ENCODE data around the gene CTPS2.
"Not testable (repeated sequence)": the region's sequence is repeated elsewhere in the genome, so short reads cannot be mapped to it uniquely, and the experiment has no call there.

CTPS2 gene

GRCh38 chrX:16606142-16606720 lies 106.2 kb downstream of the CTPS2 start:
- no peak overlapping the region for H3K4ac ChIP-seq (ENCODE audit: low read depth in 1 of 2, low read length in 2 of 2)
- H3K4me1 ChIP-seq (ENCODE audit: control insufficient read depth, insufficient read depth, low read depth, low read length), result no peaks in the 10 kb centered on the region
- no peak overlapping the region for H3K4me3 ChIP-seq (ENCODE audit: insufficient read depth in 1 of 2, low read depth in 1 of 2, low read length in 2 of 2)
- H3K18ac ChIP-seq (ENCODE audit: low read depth in 1 of 2, low read length in 2 of 2), result no peak overlapping the region
- no peak overlapping the region for H2AK5ac ChIP-seq (ENCODE audit: low read length, severe bottlenecking)
- no peak overlapping the region for H2BK5ac ChIP-seq (ENCODE audit: low read depth, low read length, poor library complexity, severe bottlenecking)
- H3K23ac ChIP-seq (ENCODE audit: low read length in 2 of 2), result no peak overlapping the region
- H2AFZ ChIP-seq (ENCODE audit: low read depth, low read length), result no peak overlapping the region
- DNase-seq, result peak; percentile 19
- H3K27me3 ChIP-seq (ENCODE audit: control insufficient read depth in 1 of 2, insufficient read depth in 1 of 2, low read length in 2 of 2), result peaks cover 0 to 8% of the 10 kb centered on the region in 2 experiments
- H3K4me2 ChIP-seq (ENCODE audit: low read length, poor library complexity, severe bottlenecking), result no peak overlapping the region
- H4K91ac ChIP-seq (ENCODE audit: low read length), result no peak overlapping the region
- H3K9me3 ChIP-seq (ENCODE audit: control insufficient read depth, low read length), result no peaks in the 10 kb centered on the region
- H2BK15ac ChIP-seq (ENCODE audit: low read depth, poor library complexity, severe bottlenecking), result no peak overlapping the region
- 78% methylated on average over 2 of the region's 4 CpGs for WGBS
- H3K79me1 ChIP-seq (replicated peaks; ENCODE audit: low read length, poor library complexity, severe bottlenecking), result no peaks in the 10 kb centered on the region
- no peak overlapping the region for H4K8ac ChIP-seq (ENCODE audit: low read length)
- H3K27ac ChIP-seq (ENCODE audit: low read length, poor library complexity, severe bottlenecking), result no peak overlapping the region
- H2BK12ac ChIP-seq (ENCODE audit: low read length in 2 of 2), result no peak overlapping the region
- no peak overlapping the region for H3K9ac ChIP-seq (ENCODE audit: low read length)
- H2BK120ac ChIP-seq (ENCODE audit: low read depth, low read length), result no peak overlapping the region
- no peaks in the 10 kb centered on the region for H3K36me3 ChIP-seq (ENCODE audit: control insufficient read depth in 1 of 2, insufficient read depth in 2 of 2, low read depth in 1 of 2, low read length in 2 of 2)
- H3K14ac ChIP-seq (ENCODE audit: low read length in 2 of 2), result no peak overlapping the region

- no CpG with 5 or more reads among the region's 2 CpGs for WGBS
- Histone ChIP-seq H3K14ac (ENCODE audit: low read length in 2 of 2) (no peak overlapping the region), H3K4me3 (ENCODE audit: insufficient read depth in 1 of 2, low read depth in 1 of 2, low read length in 2 of 2) (no peak overlapping the region), H3K4me2 (ENCODE audit: low read length, poor library complexity, severe bottlenecking) (no peak overlapping the region), H3K4me1 (ENCODE audit: control insufficient read depth, insufficient read depth, low read depth, low read length) (no peaks in the 10 kb centered on the region), H2AFZ (ENCODE audit: low read depth, low read length) (no peak overlapping the region), H3K18ac (ENCODE audit: low read depth in 1 of 2, low read length in 2 of 2) (peak overlapping the region in 1 of 2 experiments; percentile 48), H3K9me3 (ENCODE audit: control insufficient read depth, low read length) (no peaks in the 10 kb centered on the region), H4K8ac (ENCODE audit: low read length) (no peak overlapping the region), H2BK12ac (ENCODE audit: low read length in 2 of 2) (no peak overlapping the region), H3K27me3 (ENCODE audit: control insufficient read depth in 1 of 2, insufficient read depth in 1 of 2, low read length in 2 of 2) (peaks cover 0 to 11% of the 10 kb centered on the region in 2 experiments), H2BK5ac (ENCODE audit: low read depth, low read length, poor library complexity, severe bottlenecking) (peak overlapping the region; percentile 19), H4K91ac (ENCODE audit: low read length) (no peak overlapping the region), H3K23ac (ENCODE audit: low read length in 2 of 2) (no peak overlapping the region), H2BK15ac (ENCODE audit: low read depth, poor library complexity, severe bottlenecking) (no peak overlapping the region), H3K9ac (ENCODE audit: low read length) (no peak overlapping the region), H2AK5ac (ENCODE audit: low read length, severe bottlenecking) (peak overlapping the region; percentile 59), H2BK120ac (ENCODE audit: low read depth, low read length) (no peak overlapping the region), H3K27ac (ENCODE audit: low read length, poor library complexity, severe bottlenecking) (peak overlapping the region; percentile 77), H3K4ac (ENCODE audit: low read depth in 1 of 2, low read length in 2 of 2) (no peak overlapping the region), H3K79me1 (replicated peaks; ENCODE audit: low read length, poor library complexity, severe bottlenecking) (no peaks in the 10 kb centered on the region), H3K36me3 (ENCODE audit: control insufficient read depth in 1 of 2, insufficient read depth in 2 of 2, low read depth in 1 of 2, low read length in 2 of 2) (no peaks in the 10 kb centered on the region)
- no peak for DNase-seq
Observed at GRCh38 chrX:16604337-16604736, 108.1 kb downstream of the CTPS2 start.

- no peak overlapping the region for H3K4ac ChIP-seq (ENCODE audit: low read depth in 1 of 2, low read length in 2 of 2)
- H3K4me3 ChIP-seq (ENCODE audit: insufficient read depth in 1 of 2, low read depth in 1 of 2, low read length in 2 of 2), result no peak overlapping the region
- no peaks in the 10 kb centered on the region for H3K9me3 ChIP-seq (ENCODE audit: control insufficient read depth, low read length)
- H3K4me1 ChIP-seq (ENCODE audit: control insufficient read depth, insufficient read depth, low read depth, low read length), result no peaks in the 10 kb centered on the region
- H4K91ac ChIP-seq (ENCODE audit: low read length), result no peak overlapping the region
- no peak overlapping the region for H3K18ac ChIP-seq (ENCODE audit: low read depth in 1 of 2, low read length in 2 of 2)
- peak overlapping the region; percentile 67 for H3K27ac ChIP-seq (ENCODE audit: low read length, poor library complexity, severe bottlenecking)
- no peak overlapping the region for H2BK12ac ChIP-seq (ENCODE audit: low read length in 2 of 2)
- no peak overlapping the region for H3K23ac ChIP-seq (ENCODE audit: low read length in 2 of 2)
- H2BK5ac ChIP-seq (ENCODE audit: low read depth, low read length, poor library complexity, severe bottlenecking), result no peak overlapping the region
- no peak overlapping the region for H2BK120ac ChIP-seq (ENCODE audit: low read depth, low read length)
- no peak overlapping the region for H3K14ac ChIP-seq (ENCODE audit: low read length in 2 of 2)
- WGBS, result 100% methylated on average over 2 of the region's 4 CpGs
- H3K4me2 ChIP-seq (ENCODE audit: low read length, poor library complexity, severe bottlenecking), result no peak overlapping the region
- DNase-seq, result no peak
- no peak overlapping the region for H2BK15ac ChIP-seq (ENCODE audit: low read depth, poor library complexity, severe bottlenecking)
- no peak overlapping the region for H2AK5ac ChIP-seq (ENCODE audit: low read length, severe bottlenecking)
- H3K27me3 ChIP-seq (ENCODE audit: control insufficient read depth in 1 of 2, insufficient read depth in 1 of 2, low read length in 2 of 2), result peaks cover 0 to 11% of the 10 kb centered on the region in 2 experiments
- H3K9ac ChIP-seq (ENCODE audit: low read length), result no peak overlapping the region
- H2AFZ ChIP-seq (ENCODE audit: low read depth, low read length), result no peak overlapping the region
- H4K8ac ChIP-seq (ENCODE audit: low read length), result no peak overlapping the region
- no peaks in the 10 kb centered on the region for H3K79me1 ChIP-seq (replicated peaks; ENCODE audit: low read length, poor library complexity, severe bottlenecking)
- H3K36me3 ChIP-seq (ENCODE audit: control insufficient read depth in 1 of 2, insufficient read depth in 2 of 2, low read depth in 1 of 2, low read length in 2 of 2), result no peaks in the 10 kb centered on the region
Observed at GRCh38 chrX:16603822-16604221, 108.6 kb downstream of the CTPS2 start.

- not testable (repeated sequence) for H3K4me2 ChIP-seq (ENCODE audit: low read length, poor library complexity, severe bottlenecking); H3K4ac ChIP-seq (ENCODE audit: low read depth in 1 of 2, low read length in 2 of 2); H3K4me1 ChIP-seq (ENCODE audit: control insufficient read depth, insufficient read depth, low read depth, low read length); H2BK5ac ChIP-seq (ENCODE audit: low read depth, low read length, poor library complexity, severe bottlenecking); H4K91ac ChIP-seq (ENCODE audit: low read length); H3K14ac ChIP-seq (ENCODE audit: low read length in 2 of 2); H2BK120ac ChIP-seq (ENCODE audit: low read depth, low read length); DNase-seq; H4K8ac ChIP-seq (ENCODE audit: low read length); H2AK5ac ChIP-seq (ENCODE audit: low read length, severe bottlenecking); H3K23ac ChIP-seq (ENCODE audit: low read length in 2 of 2); H3K18ac ChIP-seq (ENCODE audit: low read depth in 1 of 2, low read length in 2 of 2); H3K27ac ChIP-seq (ENCODE audit: low read length, poor library complexity, severe bottlenecking); H3K36me3 ChIP-seq (ENCODE audit: control insufficient read depth in 1 of 2, insufficient read depth in 2 of 2, low read depth in 1 of 2, low read length in 2 of 2); H2BK12ac ChIP-seq (ENCODE audit: low read length in 2 of 2); H3K4me3 ChIP-seq (ENCODE audit: insufficient read depth in 1 of 2, low read depth in 1 of 2, low read length in 2 of 2); H3K9ac ChIP-seq (ENCODE audit: low read length); H2BK15ac ChIP-seq (ENCODE audit: low read depth, poor library complexity, severe bottlenecking); H3K9me3 ChIP-seq (ENCODE audit: control insufficient read depth, low read length); H2AFZ ChIP-seq (ENCODE audit: low read depth, low read length); H3K79me1 ChIP-seq (replicated peaks; ENCODE audit: low read length, poor library complexity, severe bottlenecking)
- H3K27me3 ChIP-seq (ENCODE audit: control insufficient read depth in 1 of 2, insufficient read depth in 1 of 2, low read length in 2 of 2), result peaks cover 0 to 11% of the 10 kb centered on the region in 2 experiments
- no CpG with 5 or more reads among the region's 6 CpGs for WGBS
Observed at GRCh38 chrX:16603235-16603634, 109.2 kb downstream of the CTPS2 start.
